SK-N-SH (cell line): ENCODE results near the gene DGCR8. TPM values are rescaled to one million over a fixed set of nuclear protein-coding genes. Genes with fewer than 3 reads are reported as not detected.

Experiments used
- CTCF ChIA-PET: fragments of 300-600, 350-600 bp; formaldehyde crosslinking; extraction: SDS; loops from one replicate; lab custom pipeline; 2021; lab: Yijun Ruan, JAX
- POLR2A ChIA-PET: fragments of 350-600 bp; sonication (Branson Sonifier 250); formaldehyde crosslinking; extraction: SDS; loops from one replicate; lab custom pipeline; 2020; ENCODE audit warnings: antibody characterized with exemption, inconsistent platforms; lab: Yijun Ruan, JAX
- DNase-seq: peaks from one replicate; pipeline ENCODE4 v3.0.0; 2012
- H2AFZ ChIP-seq: fragments of 200-600 bp; sonication (generic); 2 replicates; pipeline ENCODE4 v1.8.1; 2016; ENCODE audit warnings: antibody characterized with exemption, mild to moderate bottlenecking, low read depth
- H3F3A ChIP-seq: fragments of 200-600 bp; sonication (generic); replicated peaks from 2 replicates; pipeline ENCODE3; 2016; ENCODE audit warnings: antibody characterized with exemption, mild to moderate bottlenecking; ENCODE audit not compliant: insufficient read depth
- H3K27ac ChIP-seq, 2 experiments: fragments of 200-500 bp in 1 of 2; fragments of 200-600 bp in 1 of 2; sonication (Bioruptor generic) in 1 of 2; sonication (generic), shearing (Covaris generic) in 1 of 2; 2 replicates each; pipeline versions ENCODE4 v1.5.1 to v1.6.1; 2014 to 2016; ENCODE audit warnings: low read depth in 2 of 2, inconsistent platforms in 1 of 2, low read length in 1 of 2, mild to moderate bottlenecking in 1 of 2, mixed read lengths in 1 of 2
- H3K27me3 ChIP-seq: fragments of 200-600 bp; sonication (generic), shearing (Covaris generic); 2 replicates; pipeline ENCODE4 v1.6.1; 2016; ENCODE audit warnings: mixed run types; ENCODE audit not compliant: insufficient read depth
- H3K36me3 ChIP-seq, 2 experiments: fragments of 200-500 bp in 1 of 2; fragments of 200-600 bp in 1 of 2; sonication (Bioruptor generic) in 1 of 2; sonication (generic) in 1 of 2; replicated peaks in 1 of 2; 2 replicates each; pipeline versions ENCODE3 to v1.5.1; 2014 to 2016; ENCODE audit warnings: low read length in 1 of 2, mild to moderate bottlenecking in 1 of 2; ENCODE audit not compliant: insufficient read depth in 2 of 2, control insufficient read depth in 1 of 2
- H3K4me1 ChIP-seq, 2 experiments: fragments of 200-500 bp in 1 of 2; fragments of 200-600 bp in 1 of 2; sonication (Bioruptor generic) in 1 of 2; sonication (generic), shearing (Covaris generic) in 1 of 2; 2 replicates each; pipeline versions ENCODE4 v1.5.1 to v1.6.1; 2014 to 2016; ENCODE audit warnings: low read depth in 1 of 2, low read length in 1 of 2, mixed run types in 1 of 2; ENCODE audit not compliant: insufficient read depth in 2 of 2, control insufficient read depth in 1 of 2
- H3K4me2 ChIP-seq: fragments of 200-600 bp; sonication (generic), shearing (Covaris generic); 2 replicates; pipeline ENCODE4 v1.6.1; 2017; ENCODE audit warnings: mixed run types
- H3K4me3 ChIP-seq, 2 experiments: fragments of 200-500 bp in 1 of 2; fragments of 200-600 bp in 1 of 2; sonication (Bioruptor generic) in 1 of 2; sonication (generic), shearing (Covaris generic) in 1 of 2; 2 replicates each; pipeline versions ENCODE4 v1.5.1 to v1.8.1; 2014 to 2016; ENCODE audit warnings: low read depth in 2 of 2, inconsistent platforms in 1 of 2, low read length in 1 of 2, mild to moderate bottlenecking in 1 of 2, mixed read lengths in 1 of 2, moderate library complexity in 1 of 2
- H3K79me2 ChIP-seq: fragments of 200-600 bp; sonication (generic); 2 replicates; pipeline ENCODE4 v1.8.1; 2017; ENCODE audit warnings: mild to moderate bottlenecking; ENCODE audit not compliant: insufficient read depth
- H3K9ac ChIP-seq: fragments of 200-600 bp; sonication (generic); 2 replicates; pipeline ENCODE4 v1.6.1; 2017; ENCODE audit warnings: mixed run types
- H3K9me2 ChIP-seq: fragments of 200-600 bp; sonication (generic); 2 replicates; pipeline ENCODE4 v1.6.1; 2017; ENCODE audit warnings: mixed run types
- H3K9me3 ChIP-seq: fragments of 200-600 bp; sonication (generic); 2 replicates; pipeline ENCODE4 v1.6.1; 2017; ENCODE audit warnings: mixed run types, mild to moderate bottlenecking, moderate library complexity
- H4K20me1 ChIP-seq: fragments of 200-600 bp; sonication (generic); 2 replicates; pipeline ENCODE4 v1.6.1; 2017; ENCODE audit warnings: mild to moderate bottlenecking, mixed run types; ENCODE audit not compliant: insufficient read depth
- CHD2 ChIP-seq: fragments of 150-350 bp; IDR thresholded peaks from 2 replicates; pipeline ENCODE4 v1.6.1; 2018; ENCODE audit warnings: low read length; ENCODE audit not compliant: partially characterized antibody
- CTCF ChIP-seq: fragments of 200-600 bp; sonication (generic); IDR thresholded peaks from 2 replicates; pipeline ENCODE4 v1.6.1; 2017; ENCODE audit warnings: antibody characterized with exemption, mild to moderate bottlenecking, moderate library complexity
- EP300 ChIP-seq, 2 experiments: IDR thresholded peaks; 2 replicates each; pipeline versions ENCODE4 v1.4.0 to v1.6.1; 2012; ENCODE audit warnings: borderline replicate concordance in 1 of 2, low read depth in 1 of 2, low read length in 1 of 2
- EZH2phosphoT487 ChIP-seq: fragments of 200-600 bp; sonication (generic); IDR thresholded peaks from 2 replicates; pipeline ENCODE4 v1.6.1; 2017; ENCODE audit warnings: low read depth, mixed run types, mild to moderate bottlenecking, antibody characterized with exemption, moderate library complexity, borderline replicate concordance
- MEF2A ChIP-seq: IDR thresholded peaks from 2 replicates; pipeline ENCODE4 v1.4.0; 2012; ENCODE audit warnings: low read depth, borderline replicate concordance
- MXI1 ChIP-seq: IDR thresholded peaks from 2 replicates; pipeline ENCODE4 v1.6.1; 2012; ENCODE audit warnings: mild to moderate bottlenecking, low read depth, low read length, improper control_type of control experiment
- NFIC ChIP-seq: IDR thresholded peaks from 2 replicates; pipeline ENCODE4 v1.4.0; 2012; ENCODE audit warnings: borderline replicate concordance
- RAD21 ChIP-seq: IDR thresholded peaks from 2 replicates; pipeline ENCODE4 v1.6.1; 2012; ENCODE audit warnings: mild to moderate bottlenecking, low read length
- RCOR1 ChIP-seq: fragments of 150-350 bp; IDR thresholded peaks from 2 replicates; pipeline ENCODE4 v1.6.1; 2017; ENCODE audit warnings: antibody characterized with exemption, low read length
- REST ChIP-seq: IDR thresholded peaks from 2 replicates; pipeline ENCODE4 v1.6.1; 2012; ENCODE audit warnings: mild to moderate bottlenecking, low read depth, low read length, moderate library complexity
- SIN3A ChIP-seq: IDR thresholded peaks from 2 replicates; pipeline ENCODE4 v1.6.1; 2012; ENCODE audit warnings: low read depth, mild to moderate bottlenecking, low read length, moderate library complexity, borderline replicate concordance
- TCF12 ChIP-seq: IDR thresholded peaks from 2 replicates; pipeline ENCODE4 v1.4.0; 2012
- TEAD4 ChIP-seq: IDR thresholded peaks from 2 replicates; pipeline ENCODE4 v1.4.0; 2012; ENCODE audit warnings: mild to moderate bottlenecking, borderline replicate concordance; ENCODE audit not compliant: insufficient read depth
- USF1 ChIP-seq: IDR thresholded peaks from 2 replicates; pipeline ENCODE4 v1.4.0; 2012; ENCODE audit warnings: low read depth, borderline replicate concordance
- WGBS: methylation state at CpG from one replicate; pipeline ENCODE4 v1.1.6; 2017; ENCODE audit warnings: low lambda C conversion rate; 5-methylcytosine and 5-hydroxymethylcytosine counted together
- polyA plus RNA-seq, 3 experiments: library from polyadenylated mRNA; depleted of rRNA; stranded (reverse); fragments of >200 nt; gene quantifications; 2 replicates each; pipeline ENCODE4 v1.2.3, GENCODE V29; 2012
- TF ChIP-seq, protein P1 (sequence below): IDR thresholded peaks from 2 replicates; pipeline ENCODE4 v1.4.0; 2012; ENCODE audit warnings: low read depth, borderline replicate concordance

DGCR8 gene
- polyA plus RNA-seq, 1 of the 3 experiments (the other 2 are of a cell fraction), result 26.5 TPM

GRCh38 chr22:20137671-20138416 lies 57.8 kb downstream of the DGCR8 start:
- peaks cover 0 to 8% of the 10 kb centered on the region in 2 experiments for H3K36me3 ChIP-seq
- no peak overlapping the region for H2AFZ ChIP-seq
- peaks cover 65% of the 10 kb centered on the region for H3K79me2 ChIP-seq
- peaks cover 0 to 54% of the 10 kb centered on the region in 2 experiments; a peak in 1 of 4 replicates for H3K4me1 ChIP-seq
- POLR2A ChIA-PET, result no interaction called here
- peaks cover 67% of the 10 kb centered on the region for H4K20me1 ChIP-seq
- no peak overlapping the region for H3K4me2 ChIP-seq
- H3F3A ChIP-seq, result no peaks in the 10 kb centered on the region
- H3K4me3 ChIP-seq, result no peak overlapping the region
- H3K27me3 ChIP-seq, result no peaks in the 10 kb centered on the region
- DNase-seq, result no peak
- no peaks in the 10 kb centered on the region for H3K9me3 ChIP-seq
- no peak overlapping the region for H3K9ac ChIP-seq
- WGBS, result 92% methylated on average over 17 of the region's 26 CpGs
- peak overlapping the region in 1 of 2 experiments; percentile 64; a peak in 1 of 4 replicates for H3K27ac ChIP-seq
- CTCF ChIA-PET, result interaction anchor here (1.1 to 1.8 kb wide), 3 partner anchors 19 to 148 kb away, joined by 4 to 5 read pairs (median 4); no protein-coding TSS in a partner anchor
- peak; percentile 24; the same call in 1 of the 2 replicates for TF ChIP-seq MXI1
- no peak for TF ChIP-seq CTCF
- 0 out of 2 replicates have a peak, but pooled peaks have one; percentile 3 for TF ChIP-seq NFIC
- TF ChIP-seq, all 33 proteins: peak for 2
- no peaks in the 10 kb centered on the region for H3K9me2 ChIP-seq

DNA sequence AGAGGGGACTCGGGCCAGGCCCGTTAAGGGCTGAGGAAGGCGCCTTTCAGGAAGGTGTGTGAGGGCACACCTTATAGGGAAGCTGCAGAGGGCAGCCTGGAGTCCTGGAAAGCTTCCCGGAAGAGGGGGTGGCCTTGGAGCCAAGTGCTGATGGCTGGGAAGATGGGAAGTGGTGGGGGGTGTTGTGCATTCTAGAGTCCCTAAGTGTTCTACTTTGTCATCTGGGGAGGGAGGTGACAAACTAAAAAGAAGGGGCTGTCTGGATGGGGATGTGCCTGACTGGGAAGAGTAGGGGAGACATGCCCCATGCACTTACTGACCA lies 58.3 kb downstream of the DGCR8 start:
- no peak overlapping the region for H3K4me3 ChIP-seq
- ChIA-PET POLR2A (interaction anchor here (0.9 kb wide), 1 partner anchor 7 kb away, joined by 3 read pairs; the partner anchor contains the start of gene ZDHHC8), CTCF (interaction anchor here (0.9 to 1.8 kb wide), 3 partner anchors 17 to 148 kb away, joined by 3 to 5 read pairs (median 4); no protein-coding TSS in a partner anchor)
- 69% methylated on average over 2 of the region's 4 CpGs for WGBS
- no peaks in the 10 kb centered on the region for H3K9me3 ChIP-seq
- peaks cover 59% of the 10 kb centered on the region for H3K79me2 ChIP-seq
- no peak overlapping the region for H3K4me2 ChIP-seq
- no peaks in the 10 kb centered on the region for H3K9me2 ChIP-seq
- no peaks in the 10 kb centered on the region for H3K27me3 ChIP-seq
- no peak for TF ChIP-seq REST
- TF ChIP-seq EZH2phosphoT487, result no peak
- no peak for TF ChIP-seq RAD21
- no peak for TF ChIP-seq MEF2A
- no peak for TF ChIP-seq CHD2
- TF ChIP-seq TCF12, result no peak
- TF ChIP-seq TEAD4, result no peak
- no peak for TF ChIP-seq MXI1
- no peak for TF ChIP-seq EP300 (IDR thresholded peaks at IDR 0.05; ENCODE audit: borderline replicate concordance in 1 of 2, low read depth in 1 of 2, low read length in 1 of 2)
- TF ChIP-seq RCOR1, result no peak
- TF ChIP-seq USF1, result no peak
- TF ChIP-seq, protein P1, sequence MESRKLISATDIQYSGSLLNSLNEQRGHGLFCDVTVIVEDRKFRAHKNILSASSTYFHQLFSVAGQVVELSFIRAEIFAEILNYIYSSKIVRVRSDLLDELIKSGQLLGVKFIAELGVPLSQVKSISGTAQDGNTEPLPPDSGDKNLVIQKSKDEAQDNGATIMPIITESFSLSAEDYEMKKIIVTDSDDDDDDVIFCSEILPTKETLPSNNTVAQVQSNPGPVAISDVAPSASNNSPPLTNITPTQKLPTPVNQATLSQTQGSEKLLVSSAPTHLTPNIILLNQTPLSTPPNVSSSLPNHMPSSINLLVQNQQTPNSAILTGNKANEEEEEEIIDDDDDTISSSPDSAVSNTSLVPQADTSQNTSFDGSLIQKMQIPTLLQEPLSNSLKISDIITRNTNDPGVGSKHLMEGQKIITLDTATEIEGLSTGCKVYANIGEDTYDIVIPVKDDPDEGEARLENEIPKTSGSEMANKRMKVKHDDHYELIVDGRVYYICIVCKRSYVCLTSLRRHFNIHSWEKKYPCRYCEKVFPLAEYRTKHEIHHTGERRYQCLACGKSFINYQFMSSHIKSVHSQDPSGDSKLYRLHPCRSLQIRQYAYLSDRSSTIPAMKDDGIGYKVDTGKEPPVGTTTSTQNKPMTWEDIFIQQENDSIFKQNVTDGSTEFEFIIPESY, result no peak
- no peak for TF ChIP-seq SIN3A
- H3K9ac ChIP-seq, result no peak overlapping the region
- H4K20me1 ChIP-seq, result peaks cover 64% of the 10 kb centered on the region
- H3F3A ChIP-seq, result no peaks in the 10 kb centered on the region
- H3K4me1 ChIP-seq, result peaks cover 0 to 50% of the 10 kb centered on the region in 2 experiments; a peak in 1 of 4 replicates
- no peak for DNase-seq
- no peak overlapping the region; a peak in 1 of 4 replicates for H3K27ac ChIP-seq
- no peak overlapping the region for H2AFZ ChIP-seq
- peaks cover 0 to 10% of the 10 kb centered on the region in 2 experiments for H3K36me3 ChIP-seq
